Lower leg skin (tissue), 3 donors: ENCODE measurements around the gene HLA-F.
A peak's percentile ranks its signal among the peaks of the same experiment; 100 is the strongest.

Experiments
- POLR2A ChIP-seq, 2 donors: fragments of 450-650 bp; IDR thresholded peaks; one replicate each; pipeline ENCODE4 v1.6.1; 2016 to 2017; ENCODE audit warnings: antibody characterized with exemption in 2 of 2, mild to moderate bottlenecking in 1 of 2, moderate library complexity in 1 of 2
- TF ChIP-seq, protein P1 (sequence below), 3 donors: fragments of 450-650 bp; IDR thresholded peaks; one replicate each; pipeline ENCODE4 v1.5.1; 2016; ENCODE audit warnings: antibody characterized with exemption in 3 of 3, mild to moderate bottlenecking in 3 of 3, moderate library complexity in 2 of 3

DNA sequence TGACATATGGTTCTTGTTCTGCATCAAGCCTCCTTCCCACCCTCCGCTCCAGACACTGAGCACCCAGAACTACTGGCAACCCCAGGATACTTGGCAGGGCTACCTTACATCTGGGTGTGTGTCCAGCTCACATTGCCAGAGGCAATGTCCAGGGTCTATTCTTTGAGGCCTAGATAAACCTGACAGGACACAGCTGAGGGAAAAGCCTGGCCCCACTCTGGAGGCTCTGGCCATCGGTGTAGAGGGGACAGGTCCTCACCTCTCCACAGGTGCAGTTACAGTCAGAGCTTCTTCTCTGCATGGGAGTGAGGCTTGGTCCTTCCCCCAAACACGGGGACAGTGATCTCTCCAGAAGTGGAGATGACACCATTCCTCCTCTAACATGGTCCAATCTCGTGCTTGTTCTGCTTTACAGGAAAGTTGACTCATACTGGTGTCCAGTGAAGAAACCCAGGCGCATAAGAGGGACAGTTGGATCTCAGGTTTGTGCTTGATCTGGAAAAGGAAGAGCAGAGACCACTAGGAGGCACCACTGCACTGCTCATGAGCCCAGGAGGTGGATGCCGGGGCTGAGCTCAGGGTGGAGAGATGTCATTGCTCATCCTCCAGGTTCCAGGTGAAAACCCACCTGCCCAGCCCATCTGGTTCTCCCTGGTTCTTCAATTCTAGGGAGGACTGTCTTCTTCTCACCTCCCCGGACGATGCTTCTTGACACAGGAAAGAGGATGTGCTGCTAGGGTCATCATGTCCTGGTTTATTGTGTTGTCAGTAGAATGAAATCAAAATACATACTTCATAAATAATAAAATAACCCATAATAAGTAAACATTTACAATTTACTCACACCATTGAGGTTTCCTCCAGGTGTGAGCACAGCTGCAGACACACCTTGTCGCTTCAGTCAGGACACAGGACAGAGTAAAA is 14.7 kb downstream of the HLA-F start:
- TF ChIP-seq, protein P1, sequence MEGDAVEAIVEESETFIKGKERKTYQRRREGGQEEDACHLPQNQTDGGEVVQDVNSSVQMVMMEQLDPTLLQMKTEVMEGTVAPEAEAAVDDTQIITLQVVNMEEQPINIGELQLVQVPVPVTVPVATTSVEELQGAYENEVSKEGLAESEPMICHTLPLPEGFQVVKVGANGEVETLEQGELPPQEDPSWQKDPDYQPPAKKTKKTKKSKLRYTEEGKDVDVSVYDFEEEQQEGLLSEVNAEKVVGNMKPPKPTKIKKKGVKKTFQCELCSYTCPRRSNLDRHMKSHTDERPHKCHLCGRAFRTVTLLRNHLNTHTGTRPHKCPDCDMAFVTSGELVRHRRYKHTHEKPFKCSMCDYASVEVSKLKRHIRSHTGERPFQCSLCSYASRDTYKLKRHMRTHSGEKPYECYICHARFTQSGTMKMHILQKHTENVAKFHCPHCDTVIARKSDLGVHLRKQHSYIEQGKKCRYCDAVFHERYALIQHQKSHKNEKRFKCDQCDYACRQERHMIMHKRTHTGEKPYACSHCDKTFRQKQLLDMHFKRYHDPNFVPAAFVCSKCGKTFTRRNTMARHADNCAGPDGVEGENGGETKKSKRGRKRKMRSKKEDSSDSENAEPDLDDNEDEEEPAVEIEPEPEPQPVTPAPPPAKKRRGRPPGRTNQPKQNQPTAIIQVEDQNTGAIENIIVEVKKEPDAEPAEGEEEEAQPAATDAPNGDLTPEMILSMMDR (IDR thresholded peaks at IDR 0.05) = peak in 1 of 3 donors; percentile 43
- TF ChIP-seq POLR2A (IDR thresholded peaks at IDR 0.05) = no peak
